Smooth muscle cell (in vitro differentiated cells): ENCODE results near the gene FTCDNL1. TPM values are rescaled to one million over a fixed set of nuclear protein-coding genes. Genes with fewer than 3 reads are reported as not detected.

ENCODE experiments used
- DNase-seq: peaks from one replicate; lab custom pipeline; 2025; ENCODE audit not compliant: unreplicated experiment; lab: John Stamatoyannopoulos, UW
- H2AFZ ChIP-seq: fragments of 200-600 bp; sonication (generic); 2 replicates; pipeline ENCODE4 v1.6.0; 2016; ENCODE audit warnings: antibody characterized with exemption, low read depth, mild to moderate bottlenecking
- H3F3A ChIP-seq: fragments of 200-600 bp; sonication (generic); 2 replicates; pipeline ENCODE4 v1.6.0; 2017; ENCODE audit warnings: antibody characterized with exemption, low read depth
- H3K27ac ChIP-seq: fragments of 200-600 bp; sonication (generic); 2 replicates; pipeline ENCODE4 v1.5.1; 2016; ENCODE audit warnings: low read depth, mild to moderate bottlenecking
- H3K27me3 ChIP-seq: fragments of 200-600 bp; sonication (generic); 2 replicates; pipeline ENCODE4 v1.6.1; 2016; ENCODE audit warnings: low read depth, mild to moderate bottlenecking
- H3K36me3 ChIP-seq: fragments of 200-600 bp; sonication (generic); 2 replicates; pipeline ENCODE4 v1.5.1; 2016; ENCODE audit warnings: low read depth
- H3K4me1 ChIP-seq: fragments of 200-600 bp; sonication (generic); 2 replicates; pipeline ENCODE4 v1.5.1; 2016; ENCODE audit warnings: low read depth
- H3K4me2 ChIP-seq: fragments of 200-600 bp; sonication (generic); 2 replicates; pipeline ENCODE4 v1.6.0; 2016; ENCODE audit warnings: mild to moderate bottlenecking
- H3K4me3 ChIP-seq: fragments of 200-600 bp; sonication (generic); 2 replicates; pipeline ENCODE4 v1.5.1; 2016; ENCODE audit warnings: mild to moderate bottlenecking
- H3K79me2 ChIP-seq: fragments of 200-600 bp; sonication (generic); 2 replicates; pipeline ENCODE4 v1.6.0; 2016; ENCODE audit warnings: low read depth, mild to moderate bottlenecking
- H3K9ac ChIP-seq: fragments of 200-600 bp; sonication (generic); 2 replicates; pipeline ENCODE4 v1.6.0; 2016; ENCODE audit warnings: low read depth
- H3K9me3 ChIP-seq: fragments of 200-600 bp; sonication (generic); replicated peaks from 2 replicates; pipeline ENCODE4 v1.5.1; 2016; ENCODE audit warnings: low read depth
- H4K20me1 ChIP-seq: fragments of 200-600 bp; sonication (generic); 2 replicates; pipeline ENCODE4 v1.6.0; 2016; ENCODE audit warnings: low read depth
- WGBS: methylation state at CpG from one replicate; pipeline ENCODE4 v1.1.7; 2016; ENCODE audit warnings: low lambda C conversion rate; 5-methylcytosine and 5-hydroxymethylcytosine counted together
- polyA plus RNA-seq: library from polyadenylated mRNA; unstranded; fragments of >200 nt; fragmentation: Nextera tagmentation; extraction: Ambion mirVana; gene quantifications from 2 replicates; pipeline ENCODE4 v1.2.1, GENCODE V29; 2016
- total RNA-seq: library from RNA; depleted of rRNA; stranded (reverse); fragments of >200 nt; gene quantifications from 2 replicates; pipeline ENCODE4 v1.2.3, GENCODE V29; 2014
- TF ChIP-seq, protein P1 (sequence below): fragments of 200-600 bp; sonication (generic); IDR thresholded peaks from 2 replicates; pipeline ENCODE4 v1.5.1; 2017; ENCODE audit warnings: borderline replicate concordance, mild to moderate bottlenecking, antibody characterized with exemption; ENCODE audit not compliant: insufficient read depth, poor library complexity, severe bottlenecking

FTCDNL1 gene
- total and polyA plus RNA-seq, 2 experiments from 2014 or later: 0.66 TPM; not detected in 1

- DNase-seq: no peak
- no peaks in the 10 kb centered on the region for H4K20me1 ChIP-seq
- no peaks in the 10 kb centered on the region for H3K9me3 ChIP-seq
- H2AFZ ChIP-seq: no peak overlapping the region
- WGBS: 82% methylated on average over 3 of the region's 3 CpGs
- no peak overlapping the region for H3K9ac ChIP-seq
- H3K4me1 ChIP-seq: no peaks in the 10 kb centered on the region
- no peak overlapping the region for H3K27ac ChIP-seq
- H3K36me3 ChIP-seq: no peaks in the 10 kb centered on the region
- TF ChIP-seq, protein P1, sequence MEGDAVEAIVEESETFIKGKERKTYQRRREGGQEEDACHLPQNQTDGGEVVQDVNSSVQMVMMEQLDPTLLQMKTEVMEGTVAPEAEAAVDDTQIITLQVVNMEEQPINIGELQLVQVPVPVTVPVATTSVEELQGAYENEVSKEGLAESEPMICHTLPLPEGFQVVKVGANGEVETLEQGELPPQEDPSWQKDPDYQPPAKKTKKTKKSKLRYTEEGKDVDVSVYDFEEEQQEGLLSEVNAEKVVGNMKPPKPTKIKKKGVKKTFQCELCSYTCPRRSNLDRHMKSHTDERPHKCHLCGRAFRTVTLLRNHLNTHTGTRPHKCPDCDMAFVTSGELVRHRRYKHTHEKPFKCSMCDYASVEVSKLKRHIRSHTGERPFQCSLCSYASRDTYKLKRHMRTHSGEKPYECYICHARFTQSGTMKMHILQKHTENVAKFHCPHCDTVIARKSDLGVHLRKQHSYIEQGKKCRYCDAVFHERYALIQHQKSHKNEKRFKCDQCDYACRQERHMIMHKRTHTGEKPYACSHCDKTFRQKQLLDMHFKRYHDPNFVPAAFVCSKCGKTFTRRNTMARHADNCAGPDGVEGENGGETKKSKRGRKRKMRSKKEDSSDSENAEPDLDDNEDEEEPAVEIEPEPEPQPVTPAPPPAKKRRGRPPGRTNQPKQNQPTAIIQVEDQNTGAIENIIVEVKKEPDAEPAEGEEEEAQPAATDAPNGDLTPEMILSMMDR: no peak
- no peaks in the 10 kb centered on the region for H3K79me2 ChIP-seq
- H3F3A ChIP-seq: no peaks in the 10 kb centered on the region
- no peak overlapping the region for H3K4me3 ChIP-seq
- H3K27me3 ChIP-seq: no peaks in the 10 kb centered on the region
- no peak overlapping the region for H3K4me2 ChIP-seq
Observed at GRCh38 chr2:199760574-199760973, 90.4 kb downstream of the FTCDNL1 start.

DNA sequence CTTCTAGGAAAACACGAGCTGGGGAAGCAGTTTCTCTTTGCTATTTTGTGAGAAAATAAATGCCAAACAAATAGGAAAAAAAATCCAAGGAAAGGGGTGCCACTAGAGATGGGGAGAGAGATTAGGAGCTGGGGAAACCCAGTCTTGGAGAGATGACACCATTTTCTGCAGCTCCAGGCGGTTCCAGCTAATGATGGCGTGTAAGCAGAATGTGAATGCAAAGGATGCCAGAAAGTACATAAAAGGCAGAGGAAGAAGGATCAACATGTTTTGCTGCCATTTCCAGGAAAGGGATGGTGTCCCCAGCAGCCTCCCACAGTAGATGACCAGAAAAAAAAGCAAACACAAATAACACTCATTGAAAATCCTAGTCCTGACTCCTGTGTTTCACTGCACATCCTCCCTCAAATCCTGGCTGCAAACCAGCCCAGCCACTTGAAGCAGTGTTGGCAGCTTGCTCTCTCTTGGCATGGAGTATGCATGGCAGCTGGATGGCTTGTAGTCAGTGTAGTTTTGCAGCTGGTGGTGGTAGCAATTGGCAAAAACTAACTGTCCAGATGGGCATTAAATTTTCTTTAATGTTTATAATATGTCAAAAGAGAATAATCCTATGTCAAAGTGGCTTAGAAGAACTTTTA is 93.6 kb downstream of the FTCDNL1 start:
- H2AFZ ChIP-seq: no peak overlapping the region
- H3K79me2 ChIP-seq: no peaks in the 10 kb centered on the region
- no peak for DNase-seq
- H3K4me1 ChIP-seq: no peaks in the 10 kb centered on the region
- 83% methylated on average over 3 of the region's 3 CpGs for WGBS
- H3K27ac ChIP-seq: no peak overlapping the region
- no peak overlapping the region for H3K4me2 ChIP-seq
- H3K9me3 ChIP-seq: no peaks in the 10 kb centered on the region
- H3K9ac ChIP-seq: no peak overlapping the region
- H4K20me1 ChIP-seq: no peaks in the 10 kb centered on the region
- H3K27me3 ChIP-seq: peaks cover 6% of the 10 kb centered on the region
- TF ChIP-seq, protein P1: no peak
- H3K36me3 ChIP-seq: no peaks in the 10 kb centered on the region
- H3F3A ChIP-seq: no peaks in the 10 kb centered on the region
- no peak overlapping the region for H3K4me3 ChIP-seq

GRCh38 chr2:199756743-199757142 is 94.2 kb downstream of the FTCDNL1 start:
- no peak overlapping the region for H3K27ac ChIP-seq
- H3K79me2 ChIP-seq: no peaks in the 10 kb centered on the region
- no peak overlapping the region for H2AFZ ChIP-seq
- H3K9ac ChIP-seq: no peak overlapping the region
- H3K4me1 ChIP-seq: peaks cover 2% of the 10 kb centered on the region
- no peak overlapping the region for H3K4me3 ChIP-seq
- no peaks in the 10 kb centered on the region for H3F3A ChIP-seq
- 85% methylated on average over 1 of the region's 1 CpG for WGBS
- H3K9me3 ChIP-seq: no peaks in the 10 kb centered on the region
- TF ChIP-seq, protein P1: no peak
- no peak for DNase-seq
- H3K36me3 ChIP-seq: no peaks in the 10 kb centered on the region
- H3K27me3 ChIP-seq: peaks cover 6% of the 10 kb centered on the region
- H3K4me2 ChIP-seq: no peak overlapping the region
- no peaks in the 10 kb centered on the region for H4K20me1 ChIP-seq

- H3K4me3 ChIP-seq: no peak overlapping the region
- no peaks in the 10 kb centered on the region for H4K20me1 ChIP-seq
- no peaks in the 10 kb centered on the region for H3K79me2 ChIP-seq
- H3K27me3 ChIP-seq: peaks cover 6% of the 10 kb centered on the region
- H2AFZ ChIP-seq: no peak overlapping the region
- no peak overlapping the region for H3K9ac ChIP-seq
- H3K4me1 ChIP-seq: peaks cover 3% of the 10 kb centered on the region
- 94% methylated on average over 3 of the region's 3 CpGs for WGBS
- H3K4me2 ChIP-seq: no peak overlapping the region
- no peak overlapping the region for H3K27ac ChIP-seq
- no peak for DNase-seq
- H3K9me3 ChIP-seq: no peaks in the 10 kb centered on the region
- TF ChIP-seq, protein P1: no peak
- no peaks in the 10 kb centered on the region for H3K36me3 ChIP-seq
- H3F3A ChIP-seq: no peaks in the 10 kb centered on the region
Observed at GRCh38 chr2:199756211-199756610, 94.8 kb downstream of the FTCDNL1 start.
